Kasumi-1 (cell line): Measurements from ENCODE around the gene TRAPPC5.

Source experiments
- DNase-seq, 2 experiments: peaks; one replicate each; lab custom pipeline; 2025; lab: John Stamatoyannopoulos, UW

TRAPPC5 gene

DNA sequence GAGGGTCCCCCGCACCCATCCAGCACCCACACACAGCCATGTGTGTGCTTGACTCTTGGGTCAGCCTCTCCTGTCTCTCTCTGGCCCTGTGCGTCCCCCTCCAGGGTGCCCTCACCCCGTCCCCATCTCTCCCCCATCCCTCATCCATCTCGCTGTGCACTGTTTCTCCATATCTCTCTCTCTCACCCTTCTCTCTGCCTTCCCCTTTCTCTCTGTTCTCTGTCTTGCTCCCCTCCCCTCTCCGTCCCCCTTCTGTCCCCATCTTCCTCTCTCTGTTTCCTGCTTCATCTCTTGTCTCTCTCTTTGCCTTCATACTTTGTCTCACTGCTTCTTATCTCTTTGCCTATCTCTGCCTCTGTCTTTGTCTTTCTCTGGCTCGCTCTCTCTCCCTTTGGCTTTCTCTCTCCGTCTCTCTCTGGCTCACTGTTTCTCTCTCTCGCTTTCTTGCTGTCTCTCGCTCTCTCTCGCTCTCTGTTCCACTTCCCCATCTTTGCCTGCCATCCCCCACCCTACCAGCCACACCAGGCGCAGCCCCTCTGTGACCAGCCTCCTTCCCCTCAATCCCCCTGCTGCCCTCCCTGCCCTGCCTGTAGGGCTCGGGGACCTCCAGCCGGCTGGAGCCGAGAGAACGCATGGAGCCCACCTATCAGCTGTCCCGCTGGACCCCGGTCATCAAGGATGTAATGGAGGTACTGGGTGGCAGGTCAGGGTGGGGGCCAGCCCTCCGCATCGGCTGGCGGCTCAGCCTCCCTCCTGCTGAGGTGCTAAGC lies 34.8 kb upstream of the TRAPPC5 start:
- DNase-seq, result peak in 1 of 2 experiments; percentile 27

DNA sequence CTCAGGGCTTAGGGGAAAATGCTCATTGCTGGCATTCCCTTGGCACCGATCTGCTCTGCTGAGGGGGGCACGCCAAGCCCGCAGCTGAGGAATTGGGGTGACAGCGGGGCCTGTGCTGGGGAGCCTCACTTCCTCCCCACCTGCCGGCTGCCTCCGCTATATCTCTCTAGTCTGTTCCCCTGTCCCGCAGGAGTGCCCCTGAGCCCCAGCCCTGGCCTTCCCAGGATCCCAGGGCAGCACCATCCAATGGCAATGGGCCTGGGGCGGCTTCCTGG lies 34.3 kb upstream of the TRAPPC5 start:
- no peak for DNase-seq

DNA sequence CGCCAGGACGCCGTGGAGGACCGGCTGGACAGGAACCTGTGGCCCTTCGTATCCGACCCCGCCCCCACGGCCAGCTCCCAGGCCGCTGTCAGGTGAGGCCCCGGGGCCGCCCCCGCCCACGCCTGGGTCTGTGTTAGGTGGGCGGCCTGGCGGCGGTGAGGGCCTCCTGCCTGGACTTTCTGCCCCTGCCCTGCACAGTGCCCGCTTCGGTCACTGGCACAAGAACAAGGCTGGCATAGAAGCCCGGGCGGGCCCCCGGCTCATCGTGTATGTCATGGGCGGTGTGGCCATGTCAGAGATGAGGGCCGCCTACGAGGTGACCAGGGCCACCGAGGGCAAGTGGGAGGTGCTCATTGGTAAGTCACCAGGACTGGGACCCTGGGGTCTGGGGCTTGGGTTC lies 33.5 kb upstream of the TRAPPC5 start:
- DNase-seq, result no peak

DNA sequence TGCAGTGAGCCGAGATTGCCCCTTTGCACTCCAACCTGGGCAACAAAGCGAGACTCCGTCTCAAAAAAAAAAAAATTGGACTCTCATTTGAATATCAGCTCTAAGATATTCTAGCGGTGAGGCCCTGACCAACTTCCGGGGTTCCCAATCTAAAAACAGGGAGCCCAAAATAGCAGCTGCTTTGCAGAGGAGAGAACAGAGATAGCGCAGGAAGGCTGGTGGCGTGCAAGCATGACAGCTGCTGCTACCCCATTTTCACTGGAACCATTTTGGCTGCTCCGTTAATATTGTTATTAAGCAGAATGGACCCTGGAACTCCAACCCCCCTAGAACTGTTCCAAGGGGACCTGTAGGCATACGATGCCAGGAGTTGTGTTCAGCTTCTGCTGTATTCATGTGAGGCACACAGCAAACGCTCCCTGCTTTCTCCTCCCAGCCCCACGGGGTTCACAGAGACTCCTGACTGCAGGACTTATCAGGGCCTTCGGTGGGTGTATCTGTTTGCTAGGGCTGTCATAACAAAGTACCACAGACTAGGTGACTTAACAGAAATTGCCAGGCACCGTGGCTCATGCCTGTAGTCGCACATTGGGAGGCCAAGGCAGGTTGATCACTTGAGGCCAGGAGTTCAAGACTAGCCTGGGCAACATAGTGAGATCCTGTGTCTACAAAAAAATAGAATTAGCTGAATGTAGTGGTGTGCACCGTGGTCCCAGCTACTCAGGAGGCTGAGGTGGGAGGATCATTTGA lies 32.2 kb upstream of the TRAPPC5 start:
- DNase-seq, result no peak

DNA sequence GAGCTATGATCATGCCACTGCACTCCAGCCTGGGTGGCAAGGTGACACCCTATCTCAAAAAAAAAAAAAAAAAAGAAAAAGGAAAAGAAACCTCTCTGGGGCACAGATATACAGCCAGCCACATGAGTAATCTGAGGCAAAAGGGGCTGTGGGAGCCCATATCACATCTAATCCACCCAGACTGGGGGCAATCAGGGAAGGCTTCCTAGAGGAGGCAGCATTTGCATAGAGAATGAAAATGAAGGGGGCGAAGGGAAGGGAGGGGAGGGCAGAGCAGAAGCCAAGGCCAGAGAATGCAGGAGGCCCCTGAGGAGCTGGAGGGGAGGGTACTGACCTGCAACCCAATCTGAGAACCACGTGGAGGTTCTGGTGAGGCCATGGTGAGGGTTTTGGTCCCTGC lies 30.5 kb upstream of the TRAPPC5 start:
- DNase-seq, result no peak

DNA sequence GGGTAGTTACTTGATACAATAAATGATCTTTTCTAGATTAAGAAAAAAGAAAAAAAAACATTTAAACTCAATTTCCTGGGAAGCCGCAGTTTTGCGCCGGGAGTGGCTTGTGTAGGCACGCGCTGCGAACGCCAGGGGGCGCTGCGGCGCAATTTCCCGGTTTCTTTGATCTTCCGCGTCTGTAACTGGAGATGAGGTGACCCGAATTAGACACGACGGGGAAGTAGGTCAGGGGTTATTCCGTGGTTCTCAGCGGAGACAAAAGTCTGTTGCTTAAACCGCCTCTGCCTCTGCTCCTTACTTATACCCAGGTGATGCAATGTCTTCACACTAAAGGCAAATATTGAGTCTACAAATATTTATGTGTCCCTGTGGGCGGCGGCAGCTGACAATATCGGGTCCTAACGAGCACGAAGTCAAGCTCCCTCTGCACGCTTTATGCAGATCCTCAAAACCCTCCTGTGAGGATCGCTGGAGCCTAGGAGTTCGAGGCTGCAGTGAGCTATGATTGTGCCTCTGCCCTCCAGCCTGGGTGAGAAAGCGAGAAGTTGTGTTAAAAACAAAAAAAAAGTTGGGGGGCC lies 28.5 kb upstream of the TRAPPC5 start:
- DNase-seq, result peak; percentile 87 to 90

DNA sequence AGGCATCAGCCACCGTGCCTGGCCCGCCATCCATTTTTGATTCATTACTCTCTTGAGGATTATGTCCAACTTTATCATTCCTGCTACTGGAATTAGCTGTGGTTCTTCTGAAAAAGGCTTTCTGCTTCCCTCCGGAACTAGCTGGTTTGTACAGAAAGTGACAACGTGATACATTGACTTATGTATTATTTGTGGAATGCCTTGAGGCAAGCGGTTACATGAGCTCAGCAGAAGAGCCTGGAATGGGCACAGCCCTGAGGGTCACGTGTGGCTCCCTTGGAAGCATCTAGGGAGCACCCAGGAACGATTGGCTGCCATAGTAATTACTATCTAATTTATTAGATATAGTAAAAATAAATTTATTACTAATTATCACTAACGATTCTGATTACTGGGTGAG lies 26.2 kb upstream of the TRAPPC5 start:
- DNase-seq, result no peak

DNA sequence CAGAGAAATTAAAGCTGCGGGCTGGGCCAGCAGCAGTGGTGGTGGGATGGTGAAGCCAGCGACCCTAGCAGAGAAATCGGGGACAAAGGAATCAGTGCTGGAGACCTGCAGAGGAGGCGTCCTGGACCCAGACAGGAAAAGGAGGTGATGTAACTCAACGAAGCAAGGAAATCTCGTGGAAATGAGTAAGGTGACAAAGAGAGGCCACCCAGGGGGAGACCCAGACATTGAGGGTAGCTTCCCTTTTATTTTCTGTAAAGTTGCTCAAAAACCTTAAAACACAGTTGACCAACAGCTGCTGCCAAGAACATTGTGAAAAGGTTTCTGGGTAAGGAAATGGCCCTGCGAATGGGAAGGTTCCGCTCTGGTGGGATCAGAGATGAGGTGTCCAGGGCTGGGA lies 25.1 kb upstream of the TRAPPC5 start:
- DNase-seq, result peak; percentile 21 to 44

DNA sequence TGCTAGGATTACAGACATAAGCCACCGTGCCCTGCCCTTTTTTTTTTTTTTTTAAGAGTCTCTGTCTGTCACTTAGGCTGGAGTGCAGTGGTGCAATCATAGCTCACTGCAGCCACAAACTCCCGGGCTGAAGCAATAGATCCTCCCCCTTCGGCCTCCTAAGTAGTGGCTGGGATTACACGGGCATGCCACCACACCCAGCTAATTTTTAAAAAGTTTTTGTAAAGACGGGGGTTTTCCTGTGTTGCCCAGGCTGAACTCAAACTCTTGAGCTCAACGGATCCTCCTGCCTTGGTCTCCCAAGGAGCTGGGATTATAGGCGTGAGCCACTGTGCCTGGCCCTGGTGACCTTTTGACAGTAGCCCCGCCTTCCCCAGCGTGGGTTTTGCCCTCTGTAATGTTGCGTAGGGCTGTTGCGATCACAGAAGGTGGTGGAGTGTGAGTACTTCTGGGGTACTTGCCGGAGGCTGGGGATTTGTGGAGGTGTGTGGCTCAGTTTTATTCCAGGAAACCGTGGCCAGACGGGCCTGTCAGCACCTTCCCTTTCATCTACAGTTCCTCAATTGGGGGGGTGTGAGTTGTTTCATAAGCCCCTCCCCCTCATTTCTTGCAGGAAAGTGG lies 23.4 kb upstream of the TRAPPC5 start:
- peak; percentile 68 to 75 for DNase-seq

DNA sequence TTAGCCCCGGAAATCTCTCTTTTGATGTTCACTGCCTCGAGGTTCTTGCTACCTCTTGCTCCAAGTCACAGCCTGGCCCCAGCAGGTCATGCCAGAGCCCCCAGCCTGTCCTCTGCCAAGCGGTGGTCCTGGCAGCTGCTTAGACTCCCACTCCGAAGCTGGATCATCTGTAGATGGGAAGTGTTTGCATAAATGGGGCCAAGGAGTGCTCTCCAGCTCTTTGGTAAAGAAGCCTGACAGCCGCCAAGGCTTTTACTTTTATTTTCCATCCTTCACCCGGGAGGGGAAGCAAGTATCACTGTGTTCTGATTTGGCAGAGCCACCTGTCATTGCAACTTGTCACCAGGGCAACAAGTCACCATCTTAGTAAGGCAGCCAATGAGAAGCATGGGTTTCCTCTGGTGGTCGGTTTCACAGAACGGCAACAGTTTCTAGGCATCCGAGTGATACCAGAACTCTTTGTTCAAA lies 22.4 kb upstream of the TRAPPC5 start:
- no peak for DNase-seq

DNA sequence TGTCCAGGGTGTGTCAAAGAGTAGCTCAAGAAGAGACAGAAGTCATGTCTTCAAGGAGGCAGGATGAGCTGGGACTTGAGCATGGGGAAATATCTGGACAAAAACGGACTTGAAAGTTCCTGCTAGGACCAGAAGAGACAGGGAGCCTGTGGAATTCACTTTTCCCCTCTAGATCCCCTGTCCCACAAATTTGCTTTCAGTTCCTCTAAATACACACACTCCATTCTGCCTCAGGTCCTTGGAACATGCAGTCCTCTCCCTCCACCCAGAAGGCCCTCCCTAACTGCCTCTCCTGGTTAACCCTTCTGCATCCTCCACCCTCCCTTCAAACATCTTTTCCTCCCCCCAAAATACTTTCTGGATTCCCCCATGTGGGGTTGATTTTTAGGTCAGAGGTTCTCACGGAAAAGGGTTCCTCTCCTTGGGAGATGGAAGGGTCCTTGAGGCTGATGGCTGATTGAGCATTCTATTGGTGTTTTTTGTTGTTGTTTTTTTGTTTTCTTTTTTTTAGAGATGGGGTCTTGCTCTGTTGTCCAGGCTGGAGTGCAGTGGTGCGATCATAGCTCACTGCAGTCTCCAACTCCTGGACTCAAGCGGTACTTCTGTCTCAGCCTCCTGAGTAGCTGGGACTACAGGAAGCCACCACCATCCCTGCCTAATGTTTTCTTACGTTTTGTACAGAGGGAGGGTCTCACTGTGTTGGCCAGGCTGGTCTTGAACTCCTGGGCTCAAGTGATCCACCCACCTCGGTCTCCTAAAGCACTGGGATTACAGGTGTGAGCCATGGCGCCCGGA lies 18.7 kb upstream of the TRAPPC5 start:
- no peak for DNase-seq

DNA sequence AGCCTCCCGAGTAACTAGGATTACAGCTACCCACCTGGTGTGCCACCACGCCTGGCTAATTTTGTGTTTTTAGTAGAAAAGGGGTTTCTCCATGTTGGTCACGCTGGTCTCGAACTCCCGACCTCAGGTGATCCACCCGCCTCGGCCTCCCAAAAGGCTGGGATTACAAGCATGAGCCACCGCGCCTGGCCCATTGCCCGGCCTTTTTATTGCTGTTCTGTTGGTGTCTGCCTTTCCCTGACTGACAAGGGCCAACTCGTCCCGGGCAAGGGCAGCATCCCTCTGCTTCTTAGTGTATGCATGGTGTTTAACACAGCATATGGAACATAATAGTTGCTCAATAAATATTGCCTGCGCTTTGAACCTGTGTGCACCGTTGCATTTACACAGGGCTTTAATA lies 18.0 kb upstream of the TRAPPC5 start:
- no peak for DNase-seq

DNA sequence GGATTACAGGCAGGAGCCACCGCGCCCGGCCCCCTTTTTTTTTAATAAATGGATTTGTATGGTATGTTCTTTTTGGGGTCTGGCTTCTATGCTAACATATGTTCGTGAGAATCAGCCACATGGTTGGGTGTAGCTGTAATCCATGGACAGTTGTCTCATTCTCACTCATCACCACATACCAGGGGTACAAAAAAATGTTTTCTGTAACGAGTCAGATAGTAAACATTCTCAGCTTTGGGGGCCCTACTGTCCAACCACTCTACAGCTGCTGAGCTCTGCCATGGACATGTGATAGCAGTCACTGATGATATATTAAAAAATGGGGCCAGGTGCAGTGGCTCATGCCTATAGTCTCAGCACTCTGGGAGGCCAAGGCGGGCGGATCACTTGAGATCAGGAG lies 16.9 kb upstream of the TRAPPC5 start:
- DNase-seq, result no peak

DNA sequence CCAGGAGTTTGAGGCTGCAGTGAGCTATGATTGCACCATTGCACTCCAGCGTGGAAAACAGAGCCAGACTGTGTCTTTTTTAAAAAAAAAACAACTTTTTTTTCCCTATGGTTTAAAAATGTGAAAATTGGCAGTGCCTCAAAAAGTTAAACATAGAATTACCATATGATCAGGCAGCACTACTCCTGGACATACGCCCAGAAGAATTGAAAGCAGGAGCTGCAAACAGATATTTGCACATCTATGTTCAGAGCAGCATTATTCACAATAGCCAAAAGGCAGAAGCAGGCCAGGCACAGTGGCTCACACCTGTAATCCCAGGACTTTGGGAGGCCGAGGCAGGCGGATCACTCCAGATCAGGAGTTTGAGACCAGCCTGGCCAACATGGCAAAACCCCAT lies 15.6 kb upstream of the TRAPPC5 start:
- no peak for DNase-seq

DNA sequence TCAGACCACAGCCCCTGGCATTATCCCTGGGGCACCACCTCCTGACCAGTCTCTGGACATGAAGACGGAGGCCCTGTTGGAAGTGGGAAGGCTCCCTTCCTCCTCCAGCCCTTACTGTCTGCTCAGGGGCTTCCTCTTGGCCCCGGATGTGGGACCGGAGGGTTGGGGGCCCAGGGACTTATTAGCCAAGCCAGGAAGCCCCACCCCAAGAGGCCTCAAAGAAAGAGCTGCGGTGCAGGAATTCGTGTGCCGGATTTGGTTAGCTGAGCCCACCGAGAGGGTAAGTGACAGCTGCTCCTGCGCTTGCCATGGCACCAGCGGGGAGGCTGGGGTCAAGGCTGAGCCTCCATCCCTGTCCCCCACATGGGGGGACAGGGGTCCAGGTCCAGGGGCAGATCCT lies 11.8 kb upstream of the TRAPPC5 start, which contains the start of gene RETN:
TSS of gene RETN (plus strand) at position 208 of the 400 bp plus-strand sequence. CDS start 278 bp downstream, outside the sequence.
- DNase-seq, result peak; percentile 48 to 70

DNA sequence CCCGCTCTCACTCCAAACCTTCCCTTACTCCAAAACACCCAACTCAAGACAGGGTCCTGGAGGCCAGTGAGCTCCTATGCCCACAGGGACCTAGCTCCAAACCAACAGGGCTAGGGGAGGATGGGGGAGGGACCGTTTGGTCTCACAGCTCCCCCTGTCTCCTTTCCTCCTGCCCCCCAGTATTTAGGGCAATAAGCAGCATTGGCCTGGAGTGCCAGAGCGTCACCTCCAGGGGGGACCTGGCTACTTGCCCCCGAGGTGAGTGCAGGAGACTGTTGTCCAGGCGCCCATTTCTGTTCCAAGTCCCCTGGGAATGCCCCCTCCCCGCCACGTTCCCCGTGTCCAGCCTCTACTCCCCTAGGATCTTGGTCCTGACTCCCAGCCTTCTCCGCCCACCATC lies 11.0 kb upstream of the TRAPPC5 start:
- no peak for DNase-seq

DNA sequence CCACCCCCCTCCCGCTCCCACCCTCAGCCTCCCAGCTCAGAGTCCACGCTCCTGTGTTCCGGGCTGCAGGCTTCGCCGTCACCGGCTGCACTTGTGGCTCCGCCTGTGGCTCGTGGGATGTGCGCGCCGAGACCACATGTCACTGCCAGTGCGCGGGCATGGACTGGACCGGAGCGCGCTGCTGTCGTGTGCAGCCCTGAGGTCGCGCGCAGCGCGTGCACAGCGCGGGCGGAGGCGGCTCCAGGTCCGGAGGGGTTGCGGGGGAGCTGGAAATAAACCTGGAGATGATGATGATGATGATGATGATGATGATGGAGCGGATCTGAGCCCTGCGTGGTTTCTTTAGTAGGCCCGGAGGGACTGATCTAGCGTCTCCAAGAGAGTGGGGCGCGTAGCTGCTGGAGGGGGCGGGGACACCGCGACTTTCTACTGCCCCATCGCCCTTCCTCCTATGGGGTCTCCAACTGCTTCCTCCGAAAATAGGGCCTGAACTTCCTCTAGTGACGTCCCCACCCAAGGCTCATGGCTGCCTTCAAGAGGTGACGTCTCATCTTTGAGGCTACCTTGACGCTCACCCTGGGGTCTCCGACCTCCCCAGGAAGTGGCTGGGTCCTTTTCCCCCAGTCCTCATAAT lies 10.4 kb upstream of the TRAPPC5 start:
- no peak for DNase-seq

DNA sequence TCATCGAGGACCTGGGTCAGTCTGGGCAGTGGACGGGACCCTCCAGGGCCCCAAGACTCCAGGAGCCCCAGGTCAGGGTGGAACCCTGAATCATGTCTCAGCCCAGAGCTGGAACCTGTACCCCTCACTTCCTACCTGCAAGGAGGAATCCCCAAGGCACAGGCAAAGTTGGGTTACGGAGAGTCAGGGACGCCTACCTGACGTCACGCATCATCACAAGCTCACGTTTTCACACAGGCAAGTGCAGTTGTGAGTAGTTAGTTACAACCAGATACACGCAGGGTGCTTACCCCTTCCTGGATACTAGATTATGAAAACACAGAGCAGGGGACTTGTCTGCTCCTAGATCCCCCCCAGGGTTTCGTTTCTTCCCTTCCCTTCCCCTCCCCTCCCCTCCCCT lies 9.8 kb upstream of the TRAPPC5 start:
- no peak for DNase-seq

DNA sequence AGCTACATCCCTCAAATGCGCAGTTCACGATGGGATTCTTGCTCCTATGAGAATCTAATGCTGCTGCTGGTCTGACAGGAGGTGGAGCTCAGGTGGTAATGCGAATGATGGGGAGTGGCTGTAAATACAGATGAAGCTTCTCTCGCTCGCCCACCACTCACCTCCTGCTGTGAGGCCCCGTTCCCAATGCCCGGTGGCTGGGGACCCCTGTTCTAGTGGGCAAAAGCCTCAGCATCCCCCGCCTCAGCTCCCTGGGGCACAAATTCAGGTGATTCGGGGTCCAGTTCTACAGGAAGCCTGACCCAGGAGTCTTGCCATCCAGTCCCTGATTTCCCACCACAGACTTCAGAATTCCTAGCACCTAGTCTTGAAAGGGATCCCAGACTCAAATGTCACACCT lies 8.1 kb upstream of the TRAPPC5 start:
- DNase-seq, result no peak

DNA sequence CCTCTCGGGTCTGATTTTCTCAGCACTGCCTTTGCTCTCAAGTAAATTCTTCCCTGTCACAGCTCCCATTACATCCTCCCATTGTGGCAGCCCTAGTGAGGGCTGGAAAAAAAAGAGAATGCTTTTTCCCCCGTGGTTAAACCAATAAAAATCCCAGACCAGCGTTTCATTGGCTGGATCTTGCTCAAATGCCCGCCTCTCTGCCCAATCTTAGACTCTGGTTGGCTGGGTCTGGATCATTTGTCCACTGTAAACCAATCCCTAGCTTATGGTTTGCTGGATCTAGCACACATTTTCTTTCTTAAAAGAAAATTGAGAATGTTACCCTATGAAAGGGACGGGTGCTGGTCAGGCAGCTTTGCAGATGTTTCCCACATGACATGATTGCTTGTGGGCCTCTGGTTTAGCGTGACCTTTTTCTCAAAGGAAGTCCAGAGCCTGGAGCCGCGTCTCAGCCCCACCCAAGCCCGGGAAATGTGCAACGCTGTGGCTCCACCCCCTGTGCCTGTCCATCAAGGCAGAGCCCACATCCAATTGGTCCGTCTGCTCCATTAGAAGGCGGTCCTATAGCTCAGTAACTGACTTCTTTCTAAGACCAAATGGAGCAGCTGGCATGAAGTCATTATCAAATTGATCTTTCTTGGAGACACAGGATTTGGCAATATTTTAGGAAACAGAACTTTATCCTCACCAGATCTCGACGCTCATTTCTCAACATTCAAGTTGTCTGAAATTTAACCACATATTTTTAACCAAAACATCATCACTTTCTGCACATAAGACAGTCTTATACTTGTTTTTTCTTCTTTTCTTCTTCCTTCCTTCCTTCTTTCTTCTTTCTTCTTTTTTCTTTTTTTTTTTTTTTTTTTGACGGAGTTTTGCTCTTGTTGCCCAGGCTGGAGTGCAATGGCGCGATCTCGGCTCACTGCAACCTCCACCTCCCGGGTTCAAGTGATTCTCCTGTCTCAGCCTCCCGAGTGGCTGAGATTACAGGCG lies 6.3 kb upstream of the TRAPPC5 start:
- peak; percentile 47 to 51 for DNase-seq
